Measurements from ENCODE around the gene B9D1. TPM values are rescaled to one million over a fixed set of nuclear protein-coding genes. Genes with fewer than 3 reads are reported as not detected.

The B9D1 gene
- total RNA-seq, 2 donors from 2014 or later, result 10.4 to 53.4 TPM

GRCh38 chr17:19376811-19377210 lies 14.3 kb upstream of the B9D1 start:
- 15 to 18% methylated on average over 2 of the region's 2 CpGs for WGBS, 2 donors
- ATAC-seq, result no peak
- DNase-seq, result peak in 1 of 4 donors; percentile 8

GRCh38 chr17:19375732-19376131 lies 13.2 kb upstream of the B9D1 start:
- no peak for ATAC-seq
- 96 to 100% methylated on average over 1 of the region's 1 CpG for WGBS, 2 donors
- H3K9me3 ChIP-seq, result no peaks in the 10 kb centered on the region
- H3K36me3 ChIP-seq (replicated peaks in 1 of 2; ENCODE audit: insufficient read depth in 1 of 2, low read depth in 2 of 2), result peaks cover 0 to under 1% of the 10 kb centered on the region in 2 donors
- no peak for DNase-seq
- no peak overlapping the region for H3K27ac ChIP-seq
- no peak for TF ChIP-seq POLR2A (IDR thresholded peaks at IDR 0.05)
- TF ChIP-seq CTCF (IDR thresholded peaks at IDR 0.05), result no peak
- no peaks in the 10 kb centered on the region for H3K27me3 ChIP-seq
- no peak overlapping the region for H3K4me3 ChIP-seq
- intact Hi-C loops (cut with DNase I), result no loop called here
- H3K4me1 ChIP-seq, result peaks cover 16% of the 10 kb centered on the region

More at GRCh38 chr17:19376811-19377210, 14.3 kb upstream of the B9D1 start:
- intact Hi-C loops (cut with DNase I), result no loop called here
- Histone ChIP-seq H3K27ac (peak overlapping the region; percentile 88 to 98 (median 92)), H3K4me3 (peak overlapping the region in 1 of 2 donors; percentile 38), H3K27me3 (no peaks in the 10 kb centered on the region), H3K9me3 (no peaks in the 10 kb centered on the region), H3K36me3 (replicated peaks in 1 of 2; ENCODE audit: insufficient read depth in 1 of 2, low read depth in 2 of 2) (peaks cover 0 to 6% of the 10 kb centered on the region in 2 donors), H3K4me1 (peaks cover 16% of the 10 kb centered on the region)
- TF ChIP-seq CTCF (IDR thresholded peaks at IDR 0.05) (no peak), POLR2A (IDR thresholded peaks at IDR 0.05) (no peak)

- Histone ChIP-seq H3K27ac (no peak overlapping the region), H3K4me1 (peaks cover 10% of the 10 kb centered on the region), H3K36me3 (replicated peaks in 1 of 2; ENCODE audit: insufficient read depth in 1 of 2, low read depth in 2 of 2) (no peaks in the 10 kb centered on the region), H3K27me3 (no peaks in the 10 kb centered on the region), H3K4me3 (no peak overlapping the region), H3K9me3 (no peaks in the 10 kb centered on the region)
- ATAC-seq (no peak), DNase-seq (peak in 1 of 4 donors; percentile 1)
- 87 to 92% methylated on average over 5 of the region's 5 CpGs for WGBS, 2 donors
- intact Hi-C loops (cut with DNase I), result no loop called here
- TF ChIP-seq POLR2A (IDR thresholded peaks at IDR 0.05), result no peak
- TF ChIP-seq CTCF (IDR thresholded peaks at IDR 0.05), result no peak
Observed at GRCh38 chr17:19374136-19374535, 11.6 kb upstream of the B9D1 start.

GRCh38 chr17:19372866-19373504 lies 10.5 kb upstream of the B9D1 start:
- ATAC-seq, result no peak
- intact Hi-C loops (cut with DNase I), result no loop called here
- TF ChIP-seq POLR2A (IDR thresholded peaks at IDR 0.05) (no peak), CTCF (IDR thresholded peaks at IDR 0.05) (no peak)
- DNase-seq, result peak in 1 of 4 donors; percentile 8
- Histone ChIP-seq H3K36me3 (replicated peaks in 1 of 2; ENCODE audit: insufficient read depth in 1 of 2, low read depth in 2 of 2) (no peaks in the 10 kb centered on the region), H3K27me3 (no peaks in the 10 kb centered on the region), H3K27ac (no peak overlapping the region), H3K4me3 (no peak overlapping the region), H3K9me3 (no peaks in the 10 kb centered on the region), H3K4me1 (peaks cover 6% of the 10 kb centered on the region)
- 77 to 80% methylated on average over 7 to 8 of the region's 8 CpGs for WGBS, 2 donors

GRCh38 chr17:19372439-19372838 lies 9.9 kb upstream of the B9D1 start:
- no peaks in the 10 kb centered on the region for H3K27me3 ChIP-seq
- TF ChIP-seq POLR2A (IDR thresholded peaks at IDR 0.05) (no peak), CTCF (IDR thresholded peaks at IDR 0.05) (no peak)
- peaks cover 6% of the 10 kb centered on the region for H3K4me1 ChIP-seq
- no peaks in the 10 kb centered on the region for H3K36me3 ChIP-seq (replicated peaks in 1 of 2; ENCODE audit: insufficient read depth in 1 of 2, low read depth in 2 of 2)
- no peaks in the 10 kb centered on the region for H3K9me3 ChIP-seq
- intact Hi-C loops (cut with DNase I), result no loop called here
- no peak overlapping the region for H3K4me3 ChIP-seq
- H3K27ac ChIP-seq, result no peak overlapping the region
- 82 to 83% methylated on average over 12 of the region's 12 CpGs for WGBS, 2 donors
- DNase-seq, result peak in 1 of 4 donors; percentile 6
- ATAC-seq, result no peak
